Measurements from ENCODE around the gene HNRNPA1L2.
A peak's percentile ranks its signal among the peaks of the same experiment; 100 is the strongest.

HNRNPA1L2 gene

GRCh38 chr13:52652980-52653303 is 10.7 kb downstream of the HNRNPA1L2 start:
- TF ChIP-seq CTCF (conservative IDR thresholded peaks at IDR 0.05; ENCODE audit: low read length): 0 out of 2 replicates have a peak, but pooled peaks have one; percentile 3
- no peak for TF ChIP-seq EZH2phosphoT487 (IDR thresholded peaks at IDR 0.05; ENCODE audit: borderline replicate concordance)
- no peaks in the 10 kb centered on the region for H3F3A ChIP-seq (ENCODE audit: low read depth)
- peaks cover 34% of the 10 kb centered on the region for H4K20me1 ChIP-seq (ENCODE audit: insufficient read depth, low read length, poor library complexity, severe bottlenecking)
- peaks cover 78% of the 10 kb centered on the region for H3K79me2 ChIP-seq (ENCODE audit: insufficient read depth, low read length)
- peak overlapping the region; percentile 96 for H3K9ac ChIP-seq (ENCODE audit: low read depth, low read length, poor library complexity, severe bottlenecking)
- peak overlapping the region; percentile 97 for H3K4me2 ChIP-seq (ENCODE audit: low read depth, low read length, poor library complexity, severe bottlenecking)
- H3K9me2 ChIP-seq (replicated peaks; ENCODE audit: low read depth, low read length): no peaks in the 10 kb centered on the region
- peak overlapping the region; percentile 97 for H3K4me3 ChIP-seq (ENCODE audit: low read length, poor library complexity, severe bottlenecking)
- H3K4me1 ChIP-seq (ENCODE audit: insufficient read depth, low read length, poor library complexity, severe bottlenecking): peaks cover 54% of the 10 kb centered on the region
- H3K36me3 ChIP-seq (ENCODE audit: insufficient read depth, low read length): peaks cover 13% of the 10 kb centered on the region; the same call in 1 of the 2 replicates
- no peaks in the 10 kb centered on the region for H3K27me3 ChIP-seq (ENCODE audit: insufficient read depth, low read length, poor library complexity, severe bottlenecking)
- no peaks in the 10 kb centered on the region for H3K9me3 ChIP-seq (ENCODE audit: insufficient read depth, low read depth, low read length)
- H2AFZ ChIP-seq (ENCODE audit: low read length): peak overlapping the region; percentile 85

- Histone ChIP-seq H3K4me3 (ENCODE audit: low read length, poor library complexity, severe bottlenecking) (no peak overlapping the region), H3K4me2 (ENCODE audit: low read depth, low read length, poor library complexity, severe bottlenecking) (no peak overlapping the region), H3K27me3 (ENCODE audit: insufficient read depth, low read length, poor library complexity, severe bottlenecking) (no peaks in the 10 kb centered on the region), H3K79me2 (ENCODE audit: insufficient read depth, low read length) (peaks cover 54% of the 10 kb centered on the region), H3K9me2 (replicated peaks; ENCODE audit: low read depth, low read length) (no peaks in the 10 kb centered on the region), H4K20me1 (ENCODE audit: insufficient read depth, low read length, poor library complexity, severe bottlenecking) (peaks cover 30% of the 10 kb centered on the region), H3K9ac (ENCODE audit: low read depth, low read length, poor library complexity, severe bottlenecking) (no peak overlapping the region), H3K36me3 (ENCODE audit: insufficient read depth, low read length) (peaks cover 52% of the 10 kb centered on the region; the same call in 1 of the 2 replicates), H2AFZ (ENCODE audit: low read length) (no peak overlapping the region), H3K4me1 (ENCODE audit: insufficient read depth, low read length, poor library complexity, severe bottlenecking) (peaks cover 39% of the 10 kb centered on the region), H3K9me3 (ENCODE audit: insufficient read depth, low read depth, low read length) (no peaks in the 10 kb centered on the region), H3F3A (ENCODE audit: low read depth) (no peaks in the 10 kb centered on the region)
- TF ChIP-seq CTCF (conservative IDR thresholded peaks at IDR 0.05; ENCODE audit: low read length) (no peak), EZH2phosphoT487 (IDR thresholded peaks at IDR 0.05; ENCODE audit: borderline replicate concordance) (no peak)
Measured at GRCh38 chr13:52659340-52659739, 17.1 kb downstream of the HNRNPA1L2 start.

DNA sequence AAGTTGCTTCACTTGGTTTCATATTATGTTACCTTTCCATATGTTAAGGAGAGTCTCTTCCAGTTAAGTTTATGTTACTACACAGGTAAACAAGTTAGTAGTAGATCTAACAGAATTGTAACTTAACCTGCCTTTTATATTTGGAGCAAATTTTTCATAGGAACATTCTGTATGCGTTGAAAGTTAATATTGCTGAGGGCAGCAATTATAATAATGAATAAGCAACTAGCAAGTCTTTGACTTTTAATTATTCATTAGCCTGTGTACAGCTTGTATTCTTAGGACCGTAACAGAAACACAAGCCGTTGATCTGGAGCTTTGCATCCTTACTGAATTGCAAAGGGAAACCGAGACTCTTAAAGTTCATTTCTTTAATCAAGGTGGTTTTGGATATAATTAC is 22.0 kb downstream of the HNRNPA1L2 start:
- no peak overlapping the region for H3K4me3 ChIP-seq (ENCODE audit: low read length, poor library complexity, severe bottlenecking)
- peaks cover 10% of the 10 kb centered on the region; the same call in 1 of the 2 replicates for H3K79me2 ChIP-seq (ENCODE audit: insufficient read depth, low read length)
- no peaks in the 10 kb centered on the region for H4K20me1 ChIP-seq (ENCODE audit: insufficient read depth, low read length, poor library complexity, severe bottlenecking)
- no peaks in the 10 kb centered on the region for H3K9me2 ChIP-seq (replicated peaks; ENCODE audit: low read depth, low read length)
- no peak overlapping the region for H2AFZ ChIP-seq (ENCODE audit: low read length)
- no peak for TF ChIP-seq EZH2phosphoT487 (IDR thresholded peaks at IDR 0.05; ENCODE audit: borderline replicate concordance)
- no peak for TF ChIP-seq CTCF (conservative IDR thresholded peaks at IDR 0.05; ENCODE audit: low read length)
- H3K36me3 ChIP-seq (ENCODE audit: insufficient read depth, low read length): peaks cover 77% of the 10 kb centered on the region; the same call in 1 of the 2 replicates
- H3K4me2 ChIP-seq (ENCODE audit: low read depth, low read length, poor library complexity, severe bottlenecking): no peak overlapping the region
- H3K9ac ChIP-seq (ENCODE audit: low read depth, low read length, poor library complexity, severe bottlenecking): no peak overlapping the region
- H3K4me1 ChIP-seq (ENCODE audit: insufficient read depth, low read length, poor library complexity, severe bottlenecking): no peaks in the 10 kb centered on the region
- no peaks in the 10 kb centered on the region for H3K9me3 ChIP-seq (ENCODE audit: insufficient read depth, low read depth, low read length)
- H3F3A ChIP-seq (ENCODE audit: low read depth): no peaks in the 10 kb centered on the region
- no peaks in the 10 kb centered on the region for H3K27me3 ChIP-seq (ENCODE audit: insufficient read depth, low read length, poor library complexity, severe bottlenecking)
